ENCODE results near the gene PDSS1. TPM values are rescaled to one million over a fixed set of nuclear protein-coding genes. Genes with fewer than 3 reads are reported as not detected.

Gene PDSS1
- total RNA-seq, 1 donor, result 2.4 TPM

- Histone ChIP-seq H3K9me3 (ENCODE audit: low read depth, low read length) (no peaks in the 10 kb centered on the region), H3K4me1 (ENCODE audit: insufficient read depth, low read length) (peaks cover 3% of the 10 kb centered on the region), H3K27me3 (ENCODE audit: insufficient read depth, low read length) (no peaks in the 10 kb centered on the region), H3K4me3 (ENCODE audit: low read length) (no peak overlapping the region)
Observed at GRCh38 chr10:26717476-26717875, 20.0 kb downstream of the PDSS1 start.

GRCh38 chr10:26721561-26721960 lies 24.1 kb downstream of the PDSS1 start:
- peaks cover 3% of the 10 kb centered on the region for H3K4me1 ChIP-seq (ENCODE audit: insufficient read depth, low read length)
- H3K27me3 ChIP-seq (ENCODE audit: insufficient read depth, low read length), result no peaks in the 10 kb centered on the region
- no peak overlapping the region for H3K4me3 ChIP-seq (ENCODE audit: low read length)
- H3K9me3 ChIP-seq (ENCODE audit: low read depth, low read length), result no peaks in the 10 kb centered on the region

- H3K4me3 ChIP-seq (ENCODE audit: low read length), result no peak overlapping the region
- no peaks in the 10 kb centered on the region for H3K27me3 ChIP-seq (ENCODE audit: insufficient read depth, low read length)
- peaks cover 3% of the 10 kb centered on the region for H3K4me1 ChIP-seq (ENCODE audit: insufficient read depth, low read length)
- H3K9me3 ChIP-seq (ENCODE audit: low read depth, low read length), result no peaks in the 10 kb centered on the region
Observed at GRCh38 chr10:26723016-26723415, 25.5 kb downstream of the PDSS1 start.

- Histone ChIP-seq H3K4me1 (ENCODE audit: insufficient read depth, low read length) (no peaks in the 10 kb centered on the region), H3K4me3 (ENCODE audit: low read length) (no peak overlapping the region), H3K9me3 (ENCODE audit: low read depth, low read length) (no peaks in the 10 kb centered on the region), H3K27me3 (ENCODE audit: insufficient read depth, low read length) (no peaks in the 10 kb centered on the region)
Observed at GRCh38 chr10:26725837-26726727, 28.6 kb downstream of the PDSS1 start.

- Histone ChIP-seq H3K4me1 (ENCODE audit: insufficient read depth, low read length) (no peaks in the 10 kb centered on the region), H3K27me3 (ENCODE audit: insufficient read depth, low read length) (no peaks in the 10 kb centered on the region), H3K9me3 (ENCODE audit: low read depth, low read length) (no peaks in the 10 kb centered on the region)
Observed at GRCh38 chr10:26727005-26727404, 29.5 kb downstream of the PDSS1 start.

GRCh38 chr10:26728957-26729356 lies 31.5 kb downstream of the PDSS1 start:
- no peak overlapping the region for H3K4me3 ChIP-seq (ENCODE audit: low read length)
- no peaks in the 10 kb centered on the region for H3K9me3 ChIP-seq (ENCODE audit: low read depth, low read length)
- H3K4me1 ChIP-seq (ENCODE audit: insufficient read depth, low read length), result no peaks in the 10 kb centered on the region
- H3K27me3 ChIP-seq (ENCODE audit: insufficient read depth, low read length), result no peaks in the 10 kb centered on the region

More at GRCh38 chr10:26727005-26727404, 29.5 kb downstream of the PDSS1 start:
- H3K4me3 ChIP-seq (ENCODE audit: low read length), result no peak overlapping the region

GRCh38 chr10:26729395-26729794 lies 31.9 kb downstream of the PDSS1 start:
- no peaks in the 10 kb centered on the region for H3K27me3 ChIP-seq (ENCODE audit: insufficient read depth, low read length)
- no peak overlapping the region for H3K4me3 ChIP-seq (ENCODE audit: low read length)
- H3K4me1 ChIP-seq (ENCODE audit: insufficient read depth, low read length), result no peaks in the 10 kb centered on the region
- no peaks in the 10 kb centered on the region for H3K9me3 ChIP-seq (ENCODE audit: low read depth, low read length)

GRCh38 chr10:26730552-26730951 lies 33.1 kb downstream of the PDSS1 start:
- Histone ChIP-seq H3K9me3 (ENCODE audit: low read depth, low read length) (no peaks in the 10 kb centered on the region), H3K4me3 (ENCODE audit: low read length) (no peak overlapping the region), H3K27me3 (ENCODE audit: insufficient read depth, low read length) (no peaks in the 10 kb centered on the region), H3K4me1 (ENCODE audit: insufficient read depth, low read length) (no peaks in the 10 kb centered on the region)

GRCh38 chr10:26733750-26734568 lies 36.5 kb downstream of the PDSS1 start:
- no peak overlapping the region for H3K4me3 ChIP-seq (ENCODE audit: low read length)
- peaks cover 8% of the 10 kb centered on the region for H3K4me1 ChIP-seq (ENCODE audit: insufficient read depth, low read length)
- H3K27me3 ChIP-seq (ENCODE audit: insufficient read depth, low read length), result no peaks in the 10 kb centered on the region
- H3K9me3 ChIP-seq (ENCODE audit: low read depth, low read length), result no peaks in the 10 kb centered on the region

GRCh38 chr10:26735435-26735834 lies 37.9 kb downstream of the PDSS1 start:
- no peaks in the 10 kb centered on the region for H3K27me3 ChIP-seq (ENCODE audit: insufficient read depth, low read length)
- H3K4me1 ChIP-seq (ENCODE audit: insufficient read depth, low read length), result peaks cover 8% of the 10 kb centered on the region
- H3K9me3 ChIP-seq (ENCODE audit: low read depth, low read length), result no peaks in the 10 kb centered on the region
- H3K4me3 ChIP-seq (ENCODE audit: low read length), result no peak overlapping the region

- Histone ChIP-seq H3K9me3 (ENCODE audit: low read depth, low read length) (no peaks in the 10 kb centered on the region), H3K27me3 (ENCODE audit: insufficient read depth, low read length) (no peaks in the 10 kb centered on the region), H3K4me1 (ENCODE audit: insufficient read depth, low read length) (peaks cover 8% of the 10 kb centered on the region), H3K4me3 (ENCODE audit: low read length) (no peak overlapping the region)
Observed at GRCh38 chr10:26737730-26738129, 40.2 kb downstream of the PDSS1 start.

GRCh38 chr10:26738301-26738911 lies 40.9 kb downstream of the PDSS1 start:
- Histone ChIP-seq H3K4me1 (ENCODE audit: insufficient read depth, low read length) (peaks cover 8% of the 10 kb centered on the region), H3K9me3 (ENCODE audit: low read depth, low read length) (no peaks in the 10 kb centered on the region), H3K27me3 (ENCODE audit: insufficient read depth, low read length) (no peaks in the 10 kb centered on the region), H3K4me3 (ENCODE audit: low read length) (no peak overlapping the region)

- Histone ChIP-seq H3K9me3 (ENCODE audit: low read depth, low read length) (no peaks in the 10 kb centered on the region), H3K4me3 (ENCODE audit: low read length) (no peak overlapping the region), H3K27me3 (ENCODE audit: insufficient read depth, low read length) (no peaks in the 10 kb centered on the region), H3K4me1 (ENCODE audit: insufficient read depth, low read length) (peaks cover 8% of the 10 kb centered on the region)
Observed at GRCh38 chr10:26739071-26739631, 41.6 kb downstream of the PDSS1 start.

GRCh38 chr10:26741368-26741767 lies 43.9 kb downstream of the PDSS1 start:
- Histone ChIP-seq H3K4me1 (ENCODE audit: insufficient read depth, low read length) (peaks cover 8% of the 10 kb centered on the region), H3K27me3 (ENCODE audit: insufficient read depth, low read length) (no peaks in the 10 kb centered on the region), H3K9me3 (ENCODE audit: low read depth, low read length) (no peaks in the 10 kb centered on the region), H3K4me3 (ENCODE audit: low read length) (no peak overlapping the region)

- Histone ChIP-seq H3K9me3 (ENCODE audit: low read depth, low read length) (no peaks in the 10 kb centered on the region), H3K4me3 (ENCODE audit: low read length) (no peak overlapping the region), H3K27me3 (ENCODE audit: insufficient read depth, low read length) (no peaks in the 10 kb centered on the region), H3K4me1 (ENCODE audit: insufficient read depth, low read length) (no peaks in the 10 kb centered on the region)
Observed at GRCh38 chr10:26743091-26743490, 45.6 kb downstream of the PDSS1 start.

Data from mononuclear cell (primary cell).